Germinal center (tissue), 1 donor: Measurements from ENCODE around the gene ZNF691.
"Not testable (repeated sequence)": the region's sequence is repeated elsewhere in the genome, so short reads cannot be mapped to it uniquely, and the experiment has no call there.

ENCODE experiments used
- DNase-seq: peaks from one replicate; pipeline ENCODE4 v3.0.0; 2012; ENCODE audit warnings: mixed read lengths, low spot score

Gene ZNF691

DNA sequence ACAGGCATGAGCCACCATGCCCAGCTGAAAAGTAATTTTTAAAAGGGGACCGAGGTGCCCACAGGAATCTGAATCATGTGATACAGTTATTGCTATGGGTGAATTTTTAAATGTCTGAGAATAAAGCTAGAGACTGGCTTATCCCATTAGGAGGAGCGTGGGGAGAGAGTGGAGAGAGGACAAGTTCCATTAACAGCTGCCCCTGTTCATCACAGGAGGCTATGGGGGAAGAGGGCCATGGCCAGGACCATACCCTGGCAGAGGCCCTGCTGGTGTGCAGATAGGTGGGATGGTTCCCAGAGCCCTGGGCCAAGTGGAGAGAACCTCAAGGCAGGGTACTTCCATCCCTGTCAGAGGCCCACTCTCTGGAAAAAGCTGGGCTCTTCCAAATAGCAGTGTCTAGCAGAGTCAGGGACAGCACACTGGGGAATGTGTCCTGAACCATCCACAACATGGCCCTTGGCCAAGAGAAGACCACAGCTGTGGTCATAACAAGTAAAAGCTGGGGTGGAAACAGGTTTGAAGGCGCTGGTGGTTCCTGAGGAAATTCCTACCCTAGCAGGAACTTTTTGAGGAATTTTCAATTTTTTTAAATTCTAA is 13.7 kb upstream of the ZNF691 start:
- no peak for DNase-seq

DNA sequence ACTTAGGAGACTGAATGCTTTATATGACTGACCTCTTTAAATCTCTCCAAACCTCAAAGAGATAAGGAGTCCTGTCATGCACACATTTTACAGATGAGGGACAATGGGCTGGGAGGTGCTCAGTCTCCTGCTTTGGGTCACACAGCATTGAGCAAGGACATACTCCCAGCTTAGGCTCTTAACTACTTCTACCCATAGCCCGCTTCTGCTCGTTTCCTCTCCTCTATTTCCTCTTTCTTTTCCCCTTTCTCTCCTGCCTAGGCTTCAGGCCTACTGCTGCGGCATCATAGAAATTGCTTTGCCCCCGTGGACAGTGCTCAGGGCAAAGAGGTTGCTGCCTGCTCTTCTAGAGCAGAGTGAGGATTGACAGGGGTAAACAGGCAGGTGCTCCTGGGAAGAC is 12.4 kb upstream of the ZNF691 start:
- peak; percentile 13 for DNase-seq

DNA sequence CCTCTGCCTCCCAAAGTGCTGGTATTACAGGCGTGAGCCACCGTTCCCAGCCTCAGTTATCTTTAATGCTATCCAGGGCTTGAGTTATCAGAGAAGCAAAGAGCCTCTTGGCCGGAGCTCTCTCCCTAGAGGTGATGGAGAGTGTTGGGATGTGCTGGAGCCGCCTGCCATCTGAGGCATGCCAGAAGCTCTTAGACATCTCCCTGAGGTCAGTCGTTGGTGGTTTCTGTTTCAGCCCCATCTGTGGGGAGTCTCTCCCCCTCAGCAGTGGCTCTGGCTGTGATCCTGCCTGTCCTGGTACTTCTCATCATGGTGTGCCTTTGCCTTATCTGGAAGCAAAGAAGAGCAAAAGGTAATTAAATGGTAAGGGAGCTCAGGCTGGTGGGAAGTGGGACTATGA is 11.6 kb upstream of the ZNF691 start:
- DNase-seq = no peak

DNA sequence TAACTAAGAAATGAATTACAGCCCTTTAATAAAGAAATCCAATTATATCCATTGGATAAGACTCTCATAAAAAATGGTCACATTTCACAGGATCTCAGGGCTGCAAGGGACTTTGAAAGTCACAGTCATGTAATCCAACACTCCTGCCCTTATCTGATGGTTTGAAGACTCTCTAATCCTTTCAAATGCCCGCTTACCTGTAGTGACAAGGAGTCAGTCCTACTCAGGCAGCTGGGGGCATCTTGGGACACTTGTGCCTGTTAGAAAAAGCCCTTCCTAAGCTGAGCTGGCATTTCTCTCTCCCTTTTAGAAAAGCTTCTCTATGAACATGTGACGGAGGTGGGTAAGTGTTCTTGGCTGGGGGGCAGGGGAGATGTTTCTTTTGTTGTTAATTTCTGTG is 11.0 kb upstream of the ZNF691 start:
- no peak for DNase-seq

DNA sequence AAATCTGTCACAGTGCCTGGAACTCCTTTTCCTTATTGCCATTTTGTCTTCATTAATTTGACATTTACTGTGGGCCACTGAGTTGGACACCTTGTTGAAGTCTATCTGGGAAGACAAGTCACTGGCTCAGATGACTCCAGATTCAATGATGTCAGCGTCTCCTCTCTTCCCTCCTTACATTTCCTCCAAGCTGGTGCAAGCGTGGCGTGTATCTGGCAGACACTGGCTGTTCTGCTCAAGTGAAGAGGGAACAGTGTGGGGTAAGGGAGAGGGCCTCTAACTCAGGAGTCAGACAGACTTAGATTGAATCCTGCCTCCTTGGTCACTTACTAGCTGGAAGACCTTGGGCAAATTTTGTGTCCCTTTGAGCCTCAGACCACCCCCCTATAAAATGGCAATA is 8.7 kb upstream of the ZNF691 start:
- DNase-seq = no peak

DNA sequence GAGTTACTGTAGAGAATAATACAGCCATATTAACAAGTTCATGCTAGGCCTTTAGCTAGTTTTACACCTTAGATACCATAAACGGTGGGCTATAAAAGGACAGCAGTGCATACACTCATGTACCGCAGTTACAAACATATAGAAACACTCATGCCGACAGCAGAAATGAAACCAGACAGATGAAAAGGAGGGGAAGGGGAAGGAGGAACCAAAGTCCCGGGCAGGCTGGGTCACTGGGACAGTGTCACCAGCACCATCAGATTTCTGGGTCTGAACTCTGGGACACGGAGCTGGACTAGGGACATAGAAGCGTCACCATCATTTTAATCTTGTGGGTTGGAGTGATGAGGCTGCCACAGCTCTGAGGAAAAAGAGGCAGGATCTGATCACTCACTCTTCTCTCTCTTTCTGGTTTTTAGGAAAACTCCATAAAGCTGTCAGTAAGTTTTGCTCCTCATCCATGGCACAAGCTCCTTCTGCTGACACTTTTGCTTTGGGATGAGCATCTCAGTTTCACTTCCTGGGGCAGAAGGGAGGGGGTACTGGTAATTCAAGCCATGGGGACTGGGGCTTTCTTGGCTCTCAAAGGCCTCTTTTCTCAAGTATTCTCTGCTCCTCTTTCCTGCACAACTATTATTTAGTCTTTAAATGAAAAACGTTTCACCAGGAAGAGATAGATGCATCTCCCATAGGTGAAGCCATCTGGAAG is 7.8 kb upstream of the ZNF691 start:
- peak; percentile 24 for DNase-seq

DNA sequence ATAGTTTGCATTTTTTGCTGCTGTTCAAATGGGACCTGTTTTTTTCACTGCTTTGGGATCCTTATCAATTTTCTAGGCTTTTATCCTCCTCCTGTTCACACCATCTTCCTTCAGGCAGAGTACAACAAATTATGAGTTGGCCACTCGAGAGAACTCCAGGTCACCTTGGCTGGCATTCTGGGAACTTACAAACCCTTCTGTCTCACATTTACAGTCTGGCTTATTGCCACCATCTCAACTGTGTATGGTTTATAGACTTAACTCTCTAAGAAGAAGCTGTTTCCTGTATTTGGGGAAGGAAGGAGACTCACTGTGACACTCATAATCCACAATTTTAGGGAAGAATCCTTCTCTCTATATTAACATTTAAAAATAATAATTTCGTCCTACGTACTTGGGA is 5.4 kb upstream of the ZNF691 start:
- DNase-seq = no peak

DNA sequence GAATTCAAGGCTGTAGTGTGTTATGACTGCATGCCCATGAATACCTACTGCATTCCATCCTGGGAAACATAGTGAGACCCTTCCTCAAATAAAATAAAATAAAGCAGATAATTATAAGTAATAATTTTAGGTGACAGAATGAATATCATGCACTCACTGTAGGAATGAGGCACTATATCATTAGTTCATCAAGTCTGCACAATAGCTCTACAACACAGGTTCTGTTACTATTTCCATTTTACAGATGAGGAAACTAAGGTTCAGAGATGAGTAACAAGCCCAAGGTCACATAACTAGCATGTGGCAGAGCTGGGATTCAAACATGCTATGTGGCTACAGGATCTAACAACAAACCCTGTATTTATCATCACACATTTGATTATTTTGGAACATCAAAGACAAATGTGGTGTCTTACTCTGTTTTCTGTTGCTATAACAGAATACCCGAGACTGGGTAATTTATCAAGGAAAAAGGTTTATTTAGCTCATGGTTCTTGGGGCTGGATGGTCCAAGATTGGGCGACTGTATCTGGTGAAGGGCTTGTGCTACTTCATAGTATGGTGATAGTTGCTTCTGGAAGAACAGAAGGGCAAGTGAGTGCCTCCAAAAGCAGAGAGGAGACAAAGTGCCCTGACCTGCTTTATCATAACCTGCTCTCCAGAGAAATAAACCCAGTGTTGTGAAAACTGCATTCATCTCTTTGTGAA is 4.8 kb upstream of the ZNF691 start:
- no peak for DNase-seq

DNA sequence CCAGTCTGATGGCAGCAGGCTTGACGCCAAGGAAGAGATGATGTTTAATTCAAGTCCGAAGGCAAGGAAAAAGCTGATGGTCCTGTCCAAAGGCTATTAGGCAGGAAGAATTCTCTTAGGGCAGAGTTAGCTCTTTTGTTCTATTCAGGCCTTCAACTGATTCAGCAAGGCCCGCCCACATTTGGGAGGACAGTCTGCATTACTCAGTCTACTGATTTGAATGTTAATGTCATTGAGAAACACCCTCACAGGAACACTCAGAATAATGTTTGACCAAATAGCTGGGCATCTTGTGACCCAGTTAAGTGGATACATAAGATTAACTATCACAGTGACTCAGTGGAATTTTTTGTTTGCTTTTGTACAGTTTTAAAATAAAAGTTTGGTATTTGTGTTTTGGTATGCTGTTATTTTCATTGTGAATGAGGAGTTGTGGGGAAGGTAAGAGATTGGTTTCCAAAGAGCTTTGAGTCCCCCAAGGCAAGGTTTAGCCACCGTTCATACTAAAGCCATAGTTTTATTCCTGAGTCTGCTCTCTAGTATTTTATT is 1.7 kb upstream of the ZNF691 start:
- no peak for DNase-seq

DNA sequence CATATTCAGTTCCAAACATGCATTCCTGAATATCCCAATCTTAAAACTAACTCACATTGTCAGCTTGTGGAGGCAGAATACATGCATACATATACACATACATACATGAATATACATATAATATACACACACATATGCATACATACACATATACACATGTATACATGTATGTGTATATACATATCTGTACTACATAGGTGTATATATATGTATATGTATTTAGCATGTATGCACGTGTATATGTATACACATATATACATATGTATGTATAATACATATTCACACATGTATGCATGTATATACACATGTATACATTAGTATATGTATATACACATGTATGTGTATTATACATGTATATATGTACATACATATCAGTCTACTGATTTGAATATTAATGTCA is 1.2 kb upstream of the ZNF691 start:
- no peak for DNase-seq

DNA sequence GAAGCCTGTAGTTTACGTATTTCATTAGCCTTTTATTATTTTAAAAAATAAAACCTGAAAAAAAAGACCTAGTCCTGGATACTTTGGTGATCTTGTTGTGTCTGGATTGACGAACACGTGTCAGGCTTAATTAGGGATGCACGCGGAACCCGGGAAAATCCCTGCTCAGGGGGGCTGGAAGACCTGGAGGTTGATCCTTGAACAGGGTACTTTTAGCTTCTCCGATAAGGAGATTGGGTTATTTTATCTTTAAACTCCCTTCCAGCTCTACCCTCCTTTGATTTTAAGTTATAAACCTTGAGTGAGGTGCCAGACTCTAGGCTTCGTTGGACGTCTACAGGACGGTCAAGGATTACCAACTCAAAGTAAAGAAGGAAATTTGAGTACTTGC is 552 bp upstream of the ZNF691 start:
- DNase-seq = no peak

DNA sequence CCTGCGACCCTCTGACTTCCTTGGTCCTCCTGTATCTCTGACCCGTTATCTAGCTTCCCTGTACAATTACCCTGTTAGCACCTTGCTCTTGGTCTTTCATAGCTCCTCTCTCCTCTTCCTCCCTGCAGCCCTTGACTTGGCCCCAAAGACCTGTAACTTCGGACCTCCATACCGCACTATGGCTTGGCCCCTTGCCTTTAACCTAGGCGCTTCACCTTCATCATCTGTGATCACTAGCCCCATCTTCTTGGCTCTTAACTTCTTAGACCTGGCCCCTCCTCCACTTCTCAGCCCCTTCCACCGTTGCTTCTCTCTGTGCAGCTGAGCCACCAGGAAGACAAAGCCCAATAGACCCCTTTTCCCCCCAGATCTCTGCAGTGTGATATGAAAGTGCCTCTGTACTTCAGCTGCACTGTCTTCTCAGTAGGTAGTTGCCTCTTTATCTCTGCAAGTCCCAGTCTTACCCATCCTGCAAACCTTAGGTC is 740 bp downstream of the ZNF691 start:
- peak; percentile 23 for DNase-seq

DNA sequence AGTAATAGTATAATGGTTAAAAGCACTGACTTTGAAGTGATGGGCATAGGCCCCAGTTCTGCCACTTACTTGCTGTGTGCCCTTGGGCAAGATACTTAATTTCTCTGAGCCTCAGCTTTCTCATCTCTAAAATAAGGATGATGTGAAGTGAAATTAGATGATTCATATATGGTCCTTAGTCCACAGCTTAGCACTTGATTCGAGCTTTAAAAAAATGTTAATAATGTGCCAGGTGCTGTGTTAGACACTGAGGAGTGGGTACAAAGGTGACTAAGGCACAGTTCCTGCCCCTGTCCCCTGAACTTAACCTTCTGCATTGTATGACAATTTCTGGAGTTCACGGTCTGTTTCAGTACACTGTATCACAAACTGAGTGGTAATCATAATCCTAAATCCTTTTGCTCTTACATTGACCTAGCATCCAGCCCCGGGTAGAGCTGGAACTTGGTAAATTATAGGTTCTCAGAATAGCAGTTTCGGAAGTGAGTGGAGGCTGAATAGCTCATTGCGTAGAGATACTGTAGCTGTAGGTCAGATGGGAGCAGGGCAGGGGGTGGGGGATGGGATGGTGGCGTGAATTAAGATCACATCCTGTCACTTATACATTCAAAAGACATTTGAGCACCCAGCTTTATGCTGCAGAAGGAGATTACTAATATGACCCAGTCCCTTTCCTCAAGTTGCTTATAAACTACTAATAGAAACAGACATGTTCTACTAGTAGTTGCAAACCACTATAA is 1.5 kb downstream of the ZNF691 start:
- DNase-seq = no peak

DNA sequence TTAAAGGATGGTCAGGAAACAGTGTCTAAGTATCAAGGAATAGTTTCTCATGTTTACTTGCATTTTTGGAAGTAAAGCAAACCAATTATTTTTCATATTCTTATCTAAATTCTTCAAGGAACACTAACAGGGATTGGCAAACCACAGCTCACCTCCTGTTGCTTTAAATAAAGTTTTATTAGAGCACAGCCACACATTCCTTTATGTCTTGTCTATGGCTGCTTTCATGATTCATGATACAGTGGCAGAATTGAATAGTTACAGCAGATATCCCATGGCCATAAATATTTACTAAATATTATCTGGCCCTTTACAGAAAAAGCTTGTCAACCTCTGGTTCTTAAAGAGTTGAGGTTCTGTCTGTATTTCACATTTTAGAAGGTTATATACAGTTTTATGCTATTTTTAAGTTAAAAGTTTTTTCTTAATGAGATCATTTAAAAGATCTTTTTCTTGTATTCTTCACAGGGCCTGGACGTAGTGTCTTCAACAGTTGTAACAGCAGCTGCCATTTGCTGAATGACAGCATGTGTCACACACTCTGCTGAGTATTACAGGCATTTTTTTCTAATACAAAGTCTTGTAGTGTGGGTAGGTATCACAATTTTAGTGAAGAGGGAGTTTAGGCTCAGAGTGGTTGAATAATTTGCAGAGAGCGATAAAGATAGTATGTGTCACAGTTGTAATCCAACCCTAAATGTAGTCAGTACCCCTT is 2.6 kb downstream of the ZNF691 start:
- no peak for DNase-seq

DNA sequence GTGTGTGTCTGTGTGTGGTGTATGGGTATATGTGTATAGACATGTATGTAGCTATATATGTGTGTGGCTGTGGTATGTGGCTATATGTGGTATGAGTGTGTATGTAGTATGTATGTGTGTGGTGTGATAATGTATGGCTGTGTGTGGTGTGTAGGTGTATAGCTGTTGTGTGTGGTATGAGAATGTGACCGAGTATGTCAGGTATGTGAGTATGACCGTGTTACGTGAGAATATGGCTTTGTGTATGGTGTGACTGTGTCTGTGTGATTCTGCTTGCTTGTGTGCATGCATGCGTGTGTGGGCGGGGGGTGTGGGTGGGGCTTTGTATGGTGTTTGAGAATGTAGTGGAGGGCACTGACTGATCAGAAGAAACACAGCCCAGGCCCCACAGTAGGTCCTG is 3.5 kb downstream of the ZNF691 start:
- no peak for DNase-seq

DNA sequence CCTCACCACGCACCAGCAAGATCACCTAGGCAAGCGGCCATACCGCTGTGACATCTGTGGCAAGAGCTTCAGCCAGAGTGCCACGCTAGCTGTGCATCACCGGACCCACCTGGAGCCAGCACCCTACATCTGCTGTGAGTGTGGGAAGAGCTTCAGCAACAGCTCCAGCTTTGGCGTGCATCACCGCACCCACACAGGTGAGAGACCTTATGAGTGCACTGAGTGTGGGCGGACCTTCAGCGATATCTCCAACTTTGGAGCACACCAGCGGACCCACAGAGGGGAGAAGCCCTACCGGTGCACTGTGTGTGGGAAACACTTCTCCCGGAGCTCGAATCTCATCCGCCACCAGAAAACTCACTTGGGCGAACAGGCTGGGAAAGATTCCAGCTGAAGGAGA is 5.0 kb downstream of the ZNF691 start:
- DNase-seq = peak; percentile 42

DNA sequence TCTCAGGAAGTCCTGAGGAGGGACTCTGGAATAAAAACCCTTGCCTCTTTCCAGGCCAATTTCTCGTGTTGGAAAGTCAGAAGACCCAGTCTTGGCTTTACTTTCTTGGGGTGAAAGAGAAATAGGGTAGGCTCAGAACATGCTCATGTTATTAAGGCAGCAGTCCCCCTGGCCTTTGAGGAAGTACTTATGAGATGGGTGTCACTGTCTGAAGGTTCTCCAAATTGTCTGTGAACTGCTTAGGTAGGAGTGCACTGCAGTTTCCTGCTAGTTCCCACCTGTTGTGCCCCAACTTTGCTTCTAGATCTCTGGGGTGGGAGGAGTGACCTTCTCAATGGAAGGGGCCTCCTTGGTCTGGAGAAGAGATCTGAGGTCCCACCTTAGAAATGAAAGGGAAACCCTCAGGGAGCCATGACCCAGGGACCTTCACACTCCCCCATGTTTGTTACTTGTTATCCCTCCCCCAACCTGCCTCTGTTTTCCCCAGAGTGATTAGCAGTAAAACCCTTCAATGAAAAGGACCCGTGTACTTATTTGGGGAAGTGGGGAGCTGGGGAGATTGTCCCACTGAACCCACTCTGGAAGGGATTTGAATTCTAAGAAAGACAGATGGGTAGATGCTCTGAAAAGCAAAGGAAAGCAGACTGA is 5.7 kb downstream of the ZNF691 start:
- peak; percentile 24 for DNase-seq

DNA sequence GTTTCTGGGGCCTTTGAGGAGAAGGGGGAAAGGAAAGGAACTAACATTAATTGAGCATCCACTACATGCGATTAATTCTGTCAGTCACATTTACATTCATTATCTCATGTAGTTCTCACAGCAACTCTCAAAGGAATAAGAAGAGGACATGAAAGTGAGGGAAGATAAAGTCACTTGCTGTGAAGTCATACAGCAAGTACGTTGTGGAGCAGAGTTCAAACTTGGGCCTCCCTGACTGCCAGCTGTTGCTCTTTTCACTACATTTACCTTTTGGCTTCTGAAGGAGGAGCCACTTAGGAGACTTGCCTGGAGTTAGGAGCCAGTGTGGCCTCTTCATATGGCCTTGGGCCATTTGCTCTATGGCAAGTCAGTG is 6.2 kb downstream of the ZNF691 start:
- DNase-seq = peak; percentile 51

DNA sequence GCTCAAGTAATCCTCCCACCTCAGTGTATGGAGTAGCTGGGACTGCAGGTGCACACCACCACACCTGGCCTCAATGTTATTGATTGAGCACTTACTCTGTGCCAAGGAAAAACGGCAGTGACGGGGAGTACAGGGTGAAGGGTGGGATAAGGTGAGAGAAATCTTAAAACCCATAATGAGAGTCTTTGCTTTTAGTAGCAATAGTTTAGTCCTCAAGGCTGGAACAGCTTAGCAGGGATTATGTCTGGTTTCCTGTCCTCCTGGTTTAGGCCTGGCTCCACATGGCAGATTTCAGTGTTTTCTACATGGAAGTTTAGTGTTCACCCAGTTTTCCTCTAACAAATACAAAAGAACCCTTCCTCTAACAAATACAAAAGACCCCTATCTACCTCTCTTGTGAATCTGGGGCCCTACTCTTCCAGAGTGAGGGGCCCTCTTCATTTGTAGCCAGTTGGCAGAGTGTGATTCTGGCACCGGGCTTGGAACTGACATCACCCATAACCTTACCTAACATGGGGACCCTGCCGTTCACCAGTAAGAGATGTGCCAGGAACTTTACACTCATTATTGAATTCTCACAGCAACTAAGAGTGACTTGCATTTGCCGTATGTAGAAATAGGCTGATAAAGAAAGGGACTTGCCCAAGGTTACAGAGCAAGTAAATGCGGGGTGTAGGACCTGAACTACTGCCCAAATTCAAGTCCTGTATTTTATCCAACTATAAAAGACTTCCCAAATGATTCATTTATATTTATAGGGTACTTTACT is 6.9 kb downstream of the ZNF691 start:
- no peak for DNase-seq

DNA sequence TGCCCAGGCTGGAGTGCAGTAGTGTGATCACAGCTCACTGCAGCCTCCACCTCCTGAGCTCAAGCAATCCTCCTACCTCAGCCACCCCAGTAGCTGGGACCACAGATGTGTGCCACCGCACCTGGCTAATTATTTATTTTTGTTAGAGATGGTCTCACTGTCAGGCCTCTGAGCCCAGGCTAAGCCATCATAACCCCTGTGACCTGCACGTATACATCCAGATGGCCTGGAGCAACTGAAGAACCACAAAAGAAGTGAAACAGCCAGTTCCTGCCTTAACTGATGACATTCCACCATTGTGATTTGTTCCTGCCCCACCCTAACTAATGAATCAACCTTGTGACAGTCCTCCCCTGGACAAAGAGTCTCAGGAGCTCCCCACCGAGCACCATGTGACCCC is 10.1 kb downstream of the ZNF691 start:
- not testable (repeated sequence) for DNase-seq
